A673 (cell line): ENCODE data around the gene CYFIP2. TPM values are rescaled to one million over a fixed set of nuclear protein-coding genes. Genes with fewer than 3 reads are reported as not detected.

ENCODE experiments used
- BruUV-seq: library from RNA; stranded (reverse); fragments of 400-500 nt; replicated peaks from 2 replicates; lab custom pipeline; 2021; lab: Mats Ljungman, UMichigan
- CTCF ChIA-PET: fragments of 300-600 bp; sonication (Branson Sonifier 250); formaldehyde crosslinking; loops from one replicate; lab custom pipeline; 2022; ENCODE audit warnings: antibody characterized with exemption; lab: Charles Lee
- POLR2A ChIA-PET: fragments of 300-600 bp; sonication (Branson Sonifier 250); formaldehyde crosslinking; loops from one replicate; lab custom pipeline; 2022; ENCODE audit warnings: antibody characterized with exemption; ENCODE audit not compliant: low non-redundant PET; lab: Charles Lee
- DNase-seq: peaks from one replicate; pipeline ENCODE4 v3.0.0-alpha.2; 2015; ENCODE audit warnings: low spot score
- H3K27ac ChIP-seq: fragments of 200-600 bp; sonication (generic); 2 replicates; pipeline ENCODE4 v1.5.1; 2016; ENCODE audit warnings: mixed run types, low read depth, mild to moderate bottlenecking, mixed read lengths, antibody characterized with exemption, low read length; ENCODE audit not compliant: poor library complexity, severe bottlenecking
- H3K27me3 ChIP-seq: fragments of 200-600 bp; sonication (generic); replicated peaks from 2 replicates; pipeline ENCODE4 v1.6.1; 2017; ENCODE audit warnings: mixed run types, low read depth, mild to moderate bottlenecking, mixed read lengths, antibody characterized with exemption, low read length; ENCODE audit not compliant: insufficient read depth, poor library complexity
- H3K36me3 ChIP-seq: fragments of 200-600 bp; sonication (generic); 2 replicates; pipeline ENCODE4 v1.6.1; 2016; ENCODE audit warnings: mixed run types, mild to moderate bottlenecking, mixed read lengths, antibody characterized with exemption, low read length; ENCODE audit not compliant: insufficient read depth, poor library complexity, severe bottlenecking
- H3K4me1 ChIP-seq: fragments of 200-600 bp; sonication (generic); 2 replicates; pipeline ENCODE4 v1.6.1; 2017; ENCODE audit warnings: mixed run types, mild to moderate bottlenecking, mixed read lengths, antibody characterized with exemption, low read length; ENCODE audit not compliant: insufficient read depth, poor library complexity, severe bottlenecking
- H3K4me3 ChIP-seq: fragments of 200-600 bp; sonication (generic); 2 replicates; pipeline ENCODE4 v1.5.1; 2016; ENCODE audit warnings: low read depth, mixed run types, mild to moderate bottlenecking, mixed read lengths, low read length; ENCODE audit not compliant: poor library complexity, severe bottlenecking
- H3K9me3 ChIP-seq: fragments of 200-600 bp; sonication (generic); 2 replicates; pipeline ENCODE4 v1.6.1; 2016; ENCODE audit warnings: mixed run types, low read depth, mild to moderate bottlenecking, mixed read lengths, antibody characterized with exemption, low read length; ENCODE audit not compliant: poor library complexity, severe bottlenecking
- EZH2 ChIP-seq: fragments of 200-600 bp; sonication (generic); IDR thresholded peaks from 2 replicates; pipeline ENCODE4 v1.6.1; 2017; ENCODE audit warnings: borderline replicate concordance, low read depth, mild to moderate bottlenecking, mixed read lengths, antibody characterized with exemption, low read length; ENCODE audit not compliant: poor library complexity, severe bottlenecking
- intact Hi-C: fragments of 100-400 bp; cut with micrococcal nuclease; formaldehyde crosslinking; loops from one replicate; pipeline ENCODE4 v1.10.0; 2022; ENCODE audit not compliant: unreplicated experiment
- total RNA-seq: library from RNA; stranded (reverse); gene quantifications from 2 replicates; pipeline ENCODE4 v1.2.3, GENCODE V29; 2021
- TF ChIP-seq, protein P1 (sequence below): fragments of 300-800, 200-600 bp; sonication (generic); conservative IDR thresholded peaks from 2 replicates; pipeline ENCODE4 v1.5.1; 2017; ENCODE audit warnings: low read depth, mild to moderate bottlenecking, antibody characterized with exemption, low read length, moderate library complexity, mixed read lengths

The CYFIP2 gene
- total RNA-seq, 1 experiment from 2014 or later, result 17.2 TPM

DNA sequence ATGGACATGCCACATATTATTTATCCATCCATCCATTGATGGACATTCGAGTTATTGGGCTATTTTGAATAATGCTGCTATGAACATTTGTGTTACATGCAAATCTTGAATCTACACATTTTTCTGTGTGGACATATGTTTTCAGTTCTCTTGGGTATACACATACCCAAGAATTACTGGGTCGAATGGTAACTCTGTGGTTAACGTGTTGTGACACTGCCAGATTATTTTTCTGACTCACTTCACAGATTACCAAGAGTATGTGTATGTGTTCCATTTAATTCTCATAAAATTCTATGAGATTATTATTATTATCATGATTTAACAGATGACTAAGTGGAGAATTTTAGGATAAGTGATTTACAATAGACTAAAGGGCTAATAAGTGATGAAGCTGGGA lies 26.7 kb downstream of the CYFIP2 start:
- no TSS peak for BruUV-seq
- Histone ChIP-seq H3K27ac (no peak overlapping the region), H3K27me3 (no peaks in the 10 kb centered on the region), H3K36me3 (no peaks in the 10 kb centered on the region), H3K4me1 (no peaks in the 10 kb centered on the region), H3K9me3 (no peaks in the 10 kb centered on the region), H3K4me3 (no peak overlapping the region)
- POLR2A ChIA-PET, result no interaction called here
- intact Hi-C loops, result no loop called here
- CTCF ChIA-PET, result no interaction called here
- DNase-seq, result no peak
- TF ChIP-seq, protein P1, sequence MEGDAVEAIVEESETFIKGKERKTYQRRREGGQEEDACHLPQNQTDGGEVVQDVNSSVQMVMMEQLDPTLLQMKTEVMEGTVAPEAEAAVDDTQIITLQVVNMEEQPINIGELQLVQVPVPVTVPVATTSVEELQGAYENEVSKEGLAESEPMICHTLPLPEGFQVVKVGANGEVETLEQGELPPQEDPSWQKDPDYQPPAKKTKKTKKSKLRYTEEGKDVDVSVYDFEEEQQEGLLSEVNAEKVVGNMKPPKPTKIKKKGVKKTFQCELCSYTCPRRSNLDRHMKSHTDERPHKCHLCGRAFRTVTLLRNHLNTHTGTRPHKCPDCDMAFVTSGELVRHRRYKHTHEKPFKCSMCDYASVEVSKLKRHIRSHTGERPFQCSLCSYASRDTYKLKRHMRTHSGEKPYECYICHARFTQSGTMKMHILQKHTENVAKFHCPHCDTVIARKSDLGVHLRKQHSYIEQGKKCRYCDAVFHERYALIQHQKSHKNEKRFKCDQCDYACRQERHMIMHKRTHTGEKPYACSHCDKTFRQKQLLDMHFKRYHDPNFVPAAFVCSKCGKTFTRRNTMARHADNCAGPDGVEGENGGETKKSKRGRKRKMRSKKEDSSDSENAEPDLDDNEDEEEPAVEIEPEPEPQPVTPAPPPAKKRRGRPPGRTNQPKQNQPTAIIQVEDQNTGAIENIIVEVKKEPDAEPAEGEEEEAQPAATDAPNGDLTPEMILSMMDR, result no peak
- TF ChIP-seq EZH2, result no peak

DNA sequence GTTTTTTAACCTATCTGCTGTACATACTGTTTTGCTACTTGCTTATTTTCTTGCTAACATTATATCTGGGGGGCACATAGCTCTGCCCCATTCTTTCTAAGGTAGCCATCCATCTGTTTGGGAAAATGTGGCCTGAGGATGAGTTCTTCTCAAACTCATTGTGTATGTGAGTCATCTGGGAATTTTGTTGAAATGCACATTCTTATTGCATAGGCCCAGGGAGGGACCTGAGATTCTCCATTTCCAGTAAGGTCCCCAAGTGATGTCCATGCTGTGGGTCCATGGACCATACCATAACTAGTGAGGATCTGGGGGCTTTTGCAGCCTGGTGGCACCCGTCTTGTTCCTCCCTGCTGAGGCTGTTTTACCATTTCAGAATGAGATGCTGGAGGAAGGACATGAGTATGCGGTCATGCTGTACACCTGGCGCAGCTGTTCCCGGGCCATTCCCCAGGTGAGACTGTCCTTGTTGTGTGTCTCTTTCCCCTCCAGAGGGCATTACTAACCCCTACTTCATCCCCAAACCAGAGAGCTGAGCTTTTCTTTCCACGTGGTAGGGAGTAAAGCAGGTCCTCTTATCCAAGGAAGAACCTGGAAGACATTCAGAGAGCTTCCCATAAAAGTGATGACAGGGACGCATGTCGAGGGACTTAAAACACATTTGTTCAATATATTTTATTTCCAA lies 28.6 kb downstream of the CYFIP2 start:
- Histone ChIP-seq H3K27me3 (no peaks in the 10 kb centered on the region), H3K4me3 (no peak overlapping the region), H3K36me3 (no peaks in the 10 kb centered on the region), H3K9me3 (no peaks in the 10 kb centered on the region), H3K4me1 (no peaks in the 10 kb centered on the region), H3K27ac (no peak overlapping the region)
- intact Hi-C loops, result no loop called here
- no peak for TF ChIP-seq EZH2
- TF ChIP-seq, protein P1, result no peak
- POLR2A ChIA-PET, result no interaction called here
- BruUV-seq, result no TSS peak
- DNase-seq, result no peak
- CTCF ChIA-PET, result interaction anchor here (0.6 kb wide), 1 partner anchor 460 kb away, joined by 6 read pairs; no protein-coding TSS in a partner anchor

DNA sequence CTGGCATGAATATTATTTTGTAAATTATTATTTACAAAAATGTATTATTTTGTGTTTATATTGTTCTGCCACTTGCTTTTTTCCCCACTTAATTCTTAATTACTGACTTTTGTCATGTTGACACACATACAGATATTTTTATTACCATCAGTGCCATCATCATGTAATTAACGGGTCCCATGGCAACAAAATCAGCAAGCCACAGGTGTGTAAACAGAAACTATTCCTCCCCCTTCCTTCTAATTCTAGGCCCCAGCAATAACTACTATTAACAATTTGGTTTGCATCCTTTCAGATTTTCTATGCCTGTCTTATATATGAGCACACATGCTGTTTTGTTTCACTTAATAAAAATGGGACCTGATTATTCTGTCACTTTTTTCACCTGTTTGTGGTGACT lies 29.3 kb downstream of the CYFIP2 start:
- no TSS peak for BruUV-seq
- intact Hi-C loops, result no loop called here
- Histone ChIP-seq H3K27me3 (no peaks in the 10 kb centered on the region), H3K4me1 (no peaks in the 10 kb centered on the region), H3K27ac (no peak overlapping the region), H3K36me3 (no peaks in the 10 kb centered on the region), H3K4me3 (no peak overlapping the region), H3K9me3 (no peaks in the 10 kb centered on the region)
- ChIA-PET POLR2A (no interaction called here), CTCF (no interaction called here)
- no peak for TF ChIP-seq EZH2
- TF ChIP-seq, protein P1, result no peak
- DNase-seq, result no peak
